ENCODE results near the gene ZHX3.

ZHX3 gene

DNA sequence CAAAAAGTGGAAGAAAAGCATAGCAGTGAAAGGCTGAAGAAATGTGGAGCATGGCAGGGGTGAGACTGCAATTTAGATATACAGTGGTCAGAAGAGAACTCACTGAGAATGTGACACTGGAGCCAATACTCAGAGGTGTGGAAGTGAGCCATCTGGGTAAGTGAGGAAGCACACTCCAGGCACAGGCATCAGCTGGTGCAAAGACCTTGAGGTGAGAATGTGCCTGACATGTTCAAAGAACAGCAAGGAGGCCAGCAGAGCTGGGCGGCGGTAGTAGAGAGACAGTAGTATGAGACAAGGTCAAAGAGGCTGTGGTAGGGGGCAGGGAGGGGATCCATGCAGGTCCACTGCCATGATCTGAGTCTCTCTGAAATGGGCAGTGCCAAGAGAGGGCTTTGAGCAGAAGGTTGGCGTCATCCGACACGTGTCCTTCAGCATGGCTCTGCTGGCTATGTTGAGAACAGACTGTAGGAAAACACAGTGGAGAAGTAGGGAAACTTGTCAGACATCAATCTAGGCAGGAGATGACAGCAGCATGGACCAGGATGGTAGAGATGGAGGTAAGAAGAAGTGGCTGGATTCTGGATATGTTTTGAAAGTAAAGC is 95.8 kb downstream of the ZHX3 start:
- H3K27ac ChIP-seq (replicated peaks), result no peak overlapping the region
- no peak for TF ChIP-seq POLR2AphosphoS5 (IDR thresholded peaks at IDR 0.05; ENCODE audit: low read depth)
- TF ChIP-seq, protein P1, sequence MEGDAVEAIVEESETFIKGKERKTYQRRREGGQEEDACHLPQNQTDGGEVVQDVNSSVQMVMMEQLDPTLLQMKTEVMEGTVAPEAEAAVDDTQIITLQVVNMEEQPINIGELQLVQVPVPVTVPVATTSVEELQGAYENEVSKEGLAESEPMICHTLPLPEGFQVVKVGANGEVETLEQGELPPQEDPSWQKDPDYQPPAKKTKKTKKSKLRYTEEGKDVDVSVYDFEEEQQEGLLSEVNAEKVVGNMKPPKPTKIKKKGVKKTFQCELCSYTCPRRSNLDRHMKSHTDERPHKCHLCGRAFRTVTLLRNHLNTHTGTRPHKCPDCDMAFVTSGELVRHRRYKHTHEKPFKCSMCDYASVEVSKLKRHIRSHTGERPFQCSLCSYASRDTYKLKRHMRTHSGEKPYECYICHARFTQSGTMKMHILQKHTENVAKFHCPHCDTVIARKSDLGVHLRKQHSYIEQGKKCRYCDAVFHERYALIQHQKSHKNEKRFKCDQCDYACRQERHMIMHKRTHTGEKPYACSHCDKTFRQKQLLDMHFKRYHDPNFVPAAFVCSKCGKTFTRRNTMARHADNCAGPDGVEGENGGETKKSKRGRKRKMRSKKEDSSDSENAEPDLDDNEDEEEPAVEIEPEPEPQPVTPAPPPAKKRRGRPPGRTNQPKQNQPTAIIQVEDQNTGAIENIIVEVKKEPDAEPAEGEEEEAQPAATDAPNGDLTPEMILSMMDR (IDR thresholded peaks at IDR 0.05; ENCODE audit: insufficient read depth, low read length), result no peak
- TF ChIP-seq SPI1 (IDR thresholded peaks at IDR 0.05; ENCODE audit: borderline replicate concordance, low read depth), result no peak
- no peak for DNase-seq (ENCODE audit: low read depth in 1 of 2, low spot score in 1 of 2)

DNA sequence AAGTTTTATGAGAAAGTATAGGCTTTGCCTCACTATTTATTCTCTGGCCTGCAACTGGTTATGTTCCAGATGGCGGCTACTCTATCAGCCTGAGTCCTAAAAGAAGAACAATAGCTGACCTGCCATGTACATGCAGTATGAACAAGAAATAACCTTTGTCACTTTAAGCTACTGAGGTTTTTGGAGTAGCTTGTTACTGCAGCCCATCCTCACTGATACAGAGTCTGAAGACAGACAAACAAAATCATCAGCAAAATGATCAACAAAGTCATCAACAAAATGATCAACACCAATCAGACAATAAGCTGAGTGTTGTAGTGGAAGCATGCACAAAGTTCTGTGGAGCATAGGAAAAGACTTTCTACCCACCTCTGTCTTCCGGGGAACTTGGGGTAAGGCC is 97.7 kb downstream of the ZHX3 start:
- Histone ChIP-seq H3K27me3 (ENCODE audit: insufficient read depth, poor library complexity, severe bottlenecking) (no peaks in the 10 kb centered on the region), H3K4me3 (replicated peaks; ENCODE audit: insufficient read depth, low read length) (no peak overlapping the region), H3K27ac (replicated peaks) (no peak overlapping the region)
- TF ChIP-seq GABPA (IDR thresholded peaks at IDR 0.05; ENCODE audit: low read depth), result no peak
- TF ChIP-seq, protein P1 (IDR thresholded peaks at IDR 0.05; ENCODE audit: insufficient read depth, low read length), result no peak
- TF ChIP-seq, protein P2, sequence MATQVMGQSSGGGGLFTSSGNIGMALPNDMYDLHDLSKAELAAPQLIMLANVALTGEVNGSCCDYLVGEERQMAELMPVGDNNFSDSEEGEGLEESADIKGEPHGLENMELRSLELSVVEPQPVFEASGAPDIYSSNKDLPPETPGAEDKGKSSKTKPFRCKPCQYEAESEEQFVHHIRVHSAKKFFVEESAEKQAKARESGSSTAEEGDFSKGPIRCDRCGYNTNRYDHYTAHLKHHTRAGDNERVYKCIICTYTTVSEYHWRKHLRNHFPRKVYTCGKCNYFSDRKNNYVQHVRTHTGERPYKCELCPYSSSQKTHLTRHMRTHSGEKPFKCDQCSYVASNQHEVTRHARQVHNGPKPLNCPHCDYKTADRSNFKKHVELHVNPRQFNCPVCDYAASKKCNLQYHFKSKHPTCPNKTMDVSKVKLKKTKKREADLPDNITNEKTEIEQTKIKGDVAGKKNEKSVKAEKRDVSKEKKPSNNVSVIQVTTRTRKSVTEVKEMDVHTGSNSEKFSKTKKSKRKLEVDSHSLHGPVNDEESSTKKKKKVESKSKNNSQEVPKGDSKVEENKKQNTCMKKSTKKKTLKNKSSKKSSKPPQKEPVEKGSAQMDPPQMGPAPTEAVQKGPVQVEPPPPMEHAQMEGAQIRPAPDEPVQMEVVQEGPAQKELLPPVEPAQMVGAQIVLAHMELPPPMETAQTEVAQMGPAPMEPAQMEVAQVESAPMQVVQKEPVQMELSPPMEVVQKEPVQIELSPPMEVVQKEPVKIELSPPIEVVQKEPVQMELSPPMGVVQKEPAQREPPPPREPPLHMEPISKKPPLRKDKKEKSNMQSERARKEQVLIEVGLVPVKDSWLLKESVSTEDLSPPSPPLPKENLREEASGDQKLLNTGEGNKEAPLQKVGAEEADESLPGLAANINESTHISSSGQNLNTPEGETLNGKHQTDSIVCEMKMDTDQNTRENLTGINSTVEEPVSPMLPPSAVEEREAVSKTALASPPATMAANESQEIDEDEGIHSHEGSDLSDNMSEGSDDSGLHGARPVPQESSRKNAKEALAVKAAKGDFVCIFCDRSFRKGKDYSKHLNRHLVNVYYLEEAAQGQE (IDR thresholded peaks at IDR 0.05; ENCODE audit: insufficient replicate concordance, low read depth), result no peak
- TF ChIP-seq POLR2AphosphoS5 (IDR thresholded peaks at IDR 0.05; ENCODE audit: low read depth), result no peak
- no peak for TF ChIP-seq SPI1 (IDR thresholded peaks at IDR 0.05; ENCODE audit: borderline replicate concordance, low read depth)
- DNase-seq (ENCODE audit: low read depth in 1 of 2, low spot score in 1 of 2), result no peak

More for the DNA sequence above, 95.8 kb downstream of the ZHX3 start:
- H3K4me3 ChIP-seq (replicated peaks; ENCODE audit: insufficient read depth, low read length), result no peak overlapping the region
- no peaks in the 10 kb centered on the region for H3K27me3 ChIP-seq (ENCODE audit: insufficient read depth, poor library complexity, severe bottlenecking)

GRCh38 chr20:41218466-41218865 is 99.1 kb downstream of the ZHX3 start:
- TF ChIP-seq, protein P2 (IDR thresholded peaks at IDR 0.05; ENCODE audit: insufficient replicate concordance, low read depth), result no peak
- TF ChIP-seq, protein P1 (IDR thresholded peaks at IDR 0.05; ENCODE audit: insufficient read depth, low read length), result no peak
- TF ChIP-seq POLR2AphosphoS5 (IDR thresholded peaks at IDR 0.05; ENCODE audit: low read depth), result no peak
- TF ChIP-seq GABPA (IDR thresholded peaks at IDR 0.05; ENCODE audit: low read depth), result no peak
- no peak overlapping the region for H3K27ac ChIP-seq (replicated peaks)

DNA sequence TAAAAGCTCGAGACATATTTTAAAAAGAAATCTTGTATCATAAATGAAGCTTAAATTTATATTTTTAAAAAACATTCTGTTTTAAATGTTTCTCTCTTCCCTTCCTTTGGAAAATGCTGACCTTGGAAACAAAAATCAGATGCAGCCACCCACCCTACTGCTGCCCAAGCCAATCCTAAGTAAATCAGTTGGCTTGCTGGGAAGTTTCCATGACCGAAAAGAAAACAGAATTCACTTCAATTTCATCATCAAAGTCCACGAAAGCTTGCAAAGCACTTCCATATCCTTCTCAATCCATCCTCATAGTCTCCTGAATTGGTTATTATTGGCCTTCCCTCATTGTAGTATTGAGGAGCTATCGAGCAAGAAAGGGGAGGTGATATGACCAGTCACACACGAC is 100.1 kb downstream of the ZHX3 start:
- no peak for DNase-seq (ENCODE audit: low read depth in 1 of 2, low spot score in 1 of 2)
- H3K27me3 ChIP-seq (ENCODE audit: insufficient read depth, poor library complexity, severe bottlenecking), result no peaks in the 10 kb centered on the region
- no peak overlapping the region for H3K27ac ChIP-seq (replicated peaks)
- no peak overlapping the region for H3K4me3 ChIP-seq (replicated peaks; ENCODE audit: insufficient read depth, low read length)
- TF ChIP-seq, protein P1 (IDR thresholded peaks at IDR 0.05; ENCODE audit: insufficient read depth, low read length), result no peak
- TF ChIP-seq POLR2AphosphoS5 (IDR thresholded peaks at IDR 0.05; ENCODE audit: low read depth) (no peak), GABPA (IDR thresholded peaks at IDR 0.05; ENCODE audit: low read depth) (no peak), SPI1 (IDR thresholded peaks at IDR 0.05; ENCODE audit: borderline replicate concordance, low read depth) (no peak)
- TF ChIP-seq, protein P2 (IDR thresholded peaks at IDR 0.05; ENCODE audit: insufficient replicate concordance, low read depth), result no peak

More at GRCh38 chr20:41218466-41218865, 99.1 kb downstream of the ZHX3 start:
- Histone ChIP-seq H3K27me3 (ENCODE audit: insufficient read depth, poor library complexity, severe bottlenecking) (no peaks in the 10 kb centered on the region), H3K4me3 (replicated peaks; ENCODE audit: insufficient read depth, low read length) (no peak overlapping the region)
- no peak for DNase-seq (ENCODE audit: low read depth in 1 of 2, low spot score in 1 of 2)
